ENCODE measurements around the gene RAD23A.
"Not testable (repeated sequence)": the region's sequence is repeated elsewhere in the genome, so short reads cannot be mapped to it uniquely, and the experiment has no call there.

RAD23A gene

DNA sequence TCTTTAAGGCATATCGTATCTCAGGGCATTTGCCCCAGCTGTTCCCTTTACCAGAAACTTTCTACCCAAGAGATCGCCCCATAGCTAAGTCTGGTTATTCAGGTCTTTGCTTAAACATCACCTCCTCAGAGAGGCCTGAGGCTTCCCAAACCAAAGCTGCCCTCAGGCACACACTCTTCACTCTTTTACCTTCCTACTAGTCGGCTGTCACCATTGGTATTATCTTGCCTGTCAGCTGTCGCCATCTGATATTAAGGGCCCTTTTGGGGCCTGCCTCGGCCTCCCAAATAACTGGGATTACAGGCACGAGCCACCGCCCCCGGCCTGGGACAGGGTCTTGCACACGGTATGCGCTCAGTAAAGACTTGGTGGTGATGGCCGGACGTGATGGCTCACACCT lies 10.3 kb downstream of the RAD23A start:
- no peak for DNase-seq

DNA sequence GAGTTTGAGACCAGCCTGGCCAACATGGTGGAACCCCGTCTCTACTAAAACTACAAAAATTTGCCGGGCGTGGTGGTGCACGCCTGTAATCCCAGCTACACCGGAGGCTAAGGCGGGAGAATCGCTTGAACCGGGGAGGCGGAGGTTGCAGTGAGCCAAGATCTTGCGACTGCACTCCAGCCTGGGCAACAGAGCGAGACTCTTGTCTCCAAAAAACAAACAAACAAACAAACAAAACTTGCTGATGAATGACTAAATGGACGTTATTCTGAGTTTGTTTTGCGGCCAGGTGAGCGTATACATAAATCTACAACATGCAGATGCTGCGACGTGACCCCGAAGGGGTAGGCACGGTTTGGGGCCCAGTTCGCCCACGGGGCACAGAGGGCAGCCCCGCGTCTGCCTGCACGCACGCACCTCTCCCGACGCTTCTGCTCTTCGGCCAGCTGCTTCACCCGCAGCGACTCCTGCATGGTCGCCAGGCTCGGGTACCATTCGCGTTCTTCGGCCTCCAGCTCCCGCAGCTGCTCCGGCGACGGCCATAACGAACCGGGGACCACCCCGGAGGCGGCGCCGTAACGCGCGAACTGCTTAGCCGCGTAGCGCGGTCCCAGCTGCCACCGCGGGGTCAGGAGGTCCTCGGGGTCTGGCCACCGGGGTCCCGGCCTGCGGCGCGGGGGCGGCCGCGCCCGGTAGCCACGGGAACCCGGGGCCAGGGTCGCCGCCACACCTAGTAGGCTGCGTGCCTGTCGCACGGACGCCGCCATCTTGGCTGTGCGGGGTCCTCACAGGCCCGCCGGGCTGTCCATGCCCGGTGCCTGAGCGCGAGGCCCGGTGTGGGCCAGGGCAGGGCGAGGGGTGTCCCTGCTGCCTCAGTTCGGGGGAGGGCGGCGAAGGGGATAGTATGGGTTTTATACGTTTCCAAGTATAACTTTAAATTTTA lies 11.1 kb downstream of the RAD23A start, which contains the start of gene GADD45GIP1:
Gene GADD45GIP1, minus strand, starts transcription at position 778 of the 943 bp plus-strand sequence. Its CDS starts 11 bp downstream, at position 767.
- DNase-seq: peak; percentile 94

DNA sequence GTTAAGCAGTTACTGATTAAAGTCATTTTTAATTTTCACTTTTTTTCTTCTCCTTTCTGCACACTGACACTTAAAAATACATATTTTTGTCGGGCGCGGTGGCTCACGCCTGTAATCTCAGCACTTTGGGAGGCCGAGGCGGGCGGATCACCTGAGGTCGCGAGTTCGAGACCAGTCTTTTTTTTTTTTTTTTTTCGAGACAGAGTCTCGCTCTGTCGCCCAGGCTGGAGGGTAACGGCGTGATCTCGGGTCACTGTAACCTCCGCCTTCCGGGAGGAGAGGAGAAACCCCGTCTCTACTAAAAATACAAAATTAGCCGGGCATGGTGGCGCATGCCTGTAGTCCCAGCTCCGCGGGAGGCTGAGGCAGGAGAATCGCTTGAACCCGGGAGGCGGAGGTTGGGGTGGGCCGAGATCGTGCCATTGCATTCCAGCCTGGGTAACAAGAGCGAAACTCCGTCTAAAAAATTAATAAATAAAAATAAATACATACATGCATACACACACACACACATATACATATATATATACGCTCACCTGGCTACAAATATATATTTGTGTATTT lies 11.8 kb downstream of the RAD23A start:
- not testable (repeated sequence) for DNase-seq

DNA sequence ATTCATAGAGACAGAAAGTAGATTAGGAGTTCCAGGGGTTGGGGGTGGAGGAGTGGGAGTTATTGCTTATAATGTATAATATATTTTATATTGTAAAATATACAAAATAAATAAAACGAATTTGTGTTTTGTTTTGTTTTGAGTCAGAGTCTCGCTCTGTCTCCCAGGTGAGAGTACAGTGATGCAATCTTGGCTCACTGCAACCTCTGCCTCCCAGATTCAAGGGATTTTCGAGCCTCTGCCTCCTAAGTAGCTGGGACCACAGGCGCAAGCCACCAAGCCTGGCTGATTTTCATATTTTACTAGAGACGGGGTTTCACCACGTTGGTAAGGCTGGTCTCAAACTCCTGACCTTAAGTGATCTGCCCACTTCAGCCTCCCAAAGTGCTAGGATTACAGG lies 13.8 kb downstream of the RAD23A start:
- no peak for DNase-seq

DNA sequence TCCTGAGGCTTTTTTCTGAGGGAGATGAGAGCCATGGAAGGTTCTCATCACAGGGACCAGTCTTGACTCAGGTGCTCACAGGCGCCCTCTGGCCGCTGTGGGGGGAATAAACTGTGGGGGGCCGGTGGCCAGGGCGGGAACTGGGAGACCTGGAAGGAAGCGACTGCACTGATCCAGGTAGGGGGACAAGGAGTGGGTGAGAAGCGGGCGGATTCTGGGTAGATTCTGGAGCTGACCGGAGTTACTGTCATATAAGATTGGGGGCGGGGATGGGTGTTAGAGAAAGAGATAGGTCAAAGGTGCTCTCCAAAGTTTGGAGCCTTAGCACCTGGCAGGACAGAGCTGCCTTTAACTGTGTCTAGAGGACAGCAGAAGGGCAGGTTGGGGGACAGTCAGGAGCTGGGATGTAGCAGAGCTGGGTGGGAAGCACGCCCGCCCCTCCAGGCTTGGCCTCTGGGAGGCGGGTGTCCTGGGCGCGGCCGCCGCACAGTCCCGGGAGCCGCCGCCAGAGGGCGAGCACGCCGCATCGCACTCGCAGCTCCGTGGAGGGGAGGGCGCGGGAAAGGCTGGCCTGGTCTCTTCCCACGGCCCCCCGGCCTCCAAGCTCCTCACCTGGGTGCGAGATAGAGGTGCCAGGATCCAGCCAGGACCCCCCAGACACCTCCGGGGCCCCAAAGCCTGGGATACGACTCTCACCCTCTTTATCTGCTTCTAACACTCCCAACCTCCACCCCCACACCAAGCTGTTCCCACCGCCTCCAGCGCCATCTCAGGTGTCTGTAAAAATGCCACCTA lies 19.6 kb downstream of the RAD23A start:
- peak; percentile 93 for DNase-seq

DNA sequence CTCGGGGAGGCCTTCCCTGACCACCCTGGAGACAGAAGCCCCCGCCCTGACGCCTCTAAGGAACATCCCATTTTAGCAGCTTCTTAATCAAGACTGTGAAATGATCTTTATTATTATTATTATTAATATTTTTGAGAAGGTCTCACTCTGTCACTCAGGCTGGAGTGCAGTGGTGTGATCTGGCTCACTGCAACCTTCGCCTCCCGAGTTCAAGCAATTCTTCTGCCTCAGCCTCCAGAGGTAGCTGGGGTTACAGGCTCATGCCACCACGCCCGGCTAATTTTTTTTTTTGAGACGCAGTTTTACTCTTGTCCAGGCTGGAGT lies 20.1 kb downstream of the RAD23A start:
- no peak for DNase-seq

DNA sequence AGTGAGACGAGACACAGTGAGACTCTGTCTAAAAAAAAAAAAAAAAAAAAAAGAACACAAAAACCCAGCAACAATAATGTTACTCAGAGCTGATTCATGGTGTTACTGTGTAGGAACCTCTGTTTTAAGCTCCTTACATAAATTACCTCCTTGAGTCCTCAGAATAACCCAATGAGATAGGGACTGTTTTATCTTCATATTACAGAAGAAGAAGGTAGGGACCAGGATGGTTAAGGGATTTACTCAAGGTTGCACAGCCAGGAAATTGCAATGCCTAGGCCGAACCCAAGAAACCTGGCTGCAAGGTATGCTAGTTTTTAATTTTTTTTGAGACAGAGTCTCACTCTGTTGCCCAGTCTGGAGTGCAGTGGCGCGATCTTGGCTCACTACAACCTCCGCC lies 22.2 kb downstream of the RAD23A start:
- DNase-seq: no peak

DNA sequence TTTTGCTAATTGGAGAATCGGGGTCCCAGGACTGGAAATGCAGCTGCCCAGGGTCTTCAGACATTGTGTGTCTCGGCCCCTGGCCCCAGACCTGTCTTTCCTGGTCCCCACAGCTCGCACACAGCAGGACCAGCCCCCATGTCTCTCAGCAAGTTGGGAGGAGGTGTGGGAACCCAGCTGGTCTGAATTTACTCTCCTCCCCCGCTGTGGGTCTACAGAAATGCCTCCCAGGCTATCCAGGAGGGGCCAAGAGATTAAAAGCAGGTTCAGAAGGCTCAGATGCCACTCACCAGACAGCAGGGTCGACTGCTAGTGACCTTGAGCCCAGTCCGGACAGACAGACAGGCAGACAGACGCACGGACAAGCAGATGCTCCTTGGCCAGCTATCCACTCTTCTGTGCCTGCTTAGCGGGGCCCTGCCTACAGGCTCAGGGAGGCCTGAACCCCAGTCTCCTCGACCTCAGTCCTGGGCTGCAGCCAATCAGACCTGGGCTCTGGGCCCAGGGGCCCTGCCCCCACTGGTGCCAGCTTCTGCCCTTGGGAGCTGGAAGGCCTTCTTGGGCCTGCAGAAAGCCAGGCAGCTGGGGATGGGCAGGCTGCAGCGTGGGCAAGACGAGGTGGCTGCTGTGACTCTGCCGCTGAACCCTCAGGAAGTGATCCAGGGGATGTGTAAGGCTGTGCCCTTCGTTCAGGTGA lies 23.8 kb downstream of the RAD23A start, which contains the start of gene DAND5:
Gene DAND5, plus strand, starts transcription at position 285 of the 697 bp plus-strand sequence. Its CDS starts 85 bp downstream, at position 370.
- no peak for DNase-seq

DNA sequence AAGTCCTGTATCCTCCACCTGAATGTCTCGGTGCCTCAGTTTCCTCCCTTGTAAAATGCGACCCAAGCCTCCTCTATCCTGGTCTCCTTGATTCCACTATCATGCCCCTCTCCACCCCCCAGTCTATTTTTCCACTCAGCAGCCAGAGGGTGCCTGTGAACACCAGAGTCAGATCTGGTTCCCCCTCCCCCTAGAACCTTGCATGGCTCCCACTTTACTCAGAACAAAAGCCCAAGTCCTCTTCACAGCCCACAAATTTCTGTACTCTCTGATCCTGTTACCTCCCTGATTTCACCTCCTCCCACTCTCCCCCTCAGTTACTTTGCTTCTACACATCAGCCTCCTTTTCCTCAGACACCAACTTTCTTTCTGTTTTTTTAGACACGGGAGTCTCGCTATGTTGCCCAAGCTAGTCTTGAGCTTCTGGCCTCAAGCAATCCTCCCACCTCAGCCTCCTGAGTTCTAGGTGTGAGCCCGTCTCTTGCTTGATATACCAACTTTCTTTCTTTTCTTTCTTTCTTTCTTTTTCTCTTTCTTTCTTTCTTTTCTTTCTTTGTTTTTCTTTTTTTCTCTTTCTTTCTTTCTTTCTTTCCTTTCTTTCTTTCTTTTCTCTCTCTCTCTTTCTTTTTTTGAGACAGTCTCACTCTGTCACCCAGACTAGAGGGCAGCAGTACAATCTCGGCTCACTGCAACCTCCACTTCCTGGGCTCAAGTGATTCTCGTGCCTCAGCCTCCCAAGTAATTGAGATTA lies 24.6 kb downstream of the RAD23A start:
- DNase-seq: no peak

DNA sequence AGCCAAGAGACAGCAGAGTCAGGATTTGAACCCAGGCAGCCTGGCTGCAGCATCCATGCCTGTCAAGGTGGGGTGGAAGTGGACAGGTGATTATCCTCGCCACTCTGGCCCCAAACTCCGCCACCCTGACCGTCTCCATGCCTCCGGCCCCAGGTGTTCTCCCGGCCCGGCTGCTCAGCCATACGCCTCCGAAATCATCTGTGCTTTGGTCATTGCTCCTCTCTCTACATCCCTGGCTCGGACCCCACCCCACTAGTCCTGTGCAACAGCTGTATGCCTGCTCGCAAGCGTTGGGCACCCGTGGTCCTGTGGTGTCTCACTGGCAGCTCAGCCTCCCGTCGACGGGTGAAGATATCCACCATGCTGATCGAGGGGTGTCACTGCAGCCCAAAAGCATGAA lies 27.6 kb downstream of the RAD23A start:
- DNase-seq: no peak

DNA sequence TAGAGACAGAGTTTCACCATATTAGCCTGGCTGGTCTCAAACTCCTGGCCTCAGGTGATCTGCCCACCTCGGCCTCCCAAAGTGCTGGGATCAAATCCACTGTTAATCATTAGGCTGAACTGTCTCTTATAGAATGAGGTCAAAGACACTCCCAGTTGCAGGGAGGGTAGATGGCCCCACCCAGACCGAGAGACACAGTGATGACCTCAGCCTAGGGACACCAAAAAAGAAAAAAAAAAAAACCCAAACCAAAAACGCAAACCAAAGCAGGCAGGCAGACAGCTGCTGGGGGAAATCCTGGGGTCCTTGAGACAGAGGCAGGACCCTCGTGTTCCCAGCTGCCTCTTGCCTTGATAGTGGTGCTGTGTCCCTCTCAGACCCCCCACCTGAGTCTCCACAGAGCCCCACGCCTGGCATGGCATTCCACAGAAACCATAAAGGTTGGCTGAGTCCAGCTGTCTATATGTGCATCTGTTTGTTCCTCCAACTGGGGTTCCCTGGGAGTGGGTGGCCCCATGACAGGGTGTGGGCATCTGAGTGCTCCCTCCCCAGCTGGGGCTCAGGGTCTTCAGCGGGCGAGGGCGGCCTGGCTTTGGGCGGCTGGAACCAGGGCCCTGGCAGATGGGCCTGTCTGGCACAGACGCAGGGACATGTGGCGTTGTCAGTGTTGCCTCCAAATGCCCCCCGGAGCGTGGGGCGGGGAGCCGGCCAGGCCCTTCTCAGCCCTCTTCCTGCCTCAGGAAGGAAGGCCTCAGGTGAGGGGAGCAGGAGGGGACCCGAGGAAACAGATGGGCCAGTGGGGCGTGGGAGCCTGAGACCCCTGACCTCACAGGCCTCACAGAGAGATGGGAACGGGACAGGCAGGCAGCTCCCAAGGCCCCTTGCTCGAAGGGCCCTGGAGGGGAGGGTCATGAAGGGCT lies 28.9 kb downstream of the RAD23A start:
- DNase-seq: no peak

DNA sequence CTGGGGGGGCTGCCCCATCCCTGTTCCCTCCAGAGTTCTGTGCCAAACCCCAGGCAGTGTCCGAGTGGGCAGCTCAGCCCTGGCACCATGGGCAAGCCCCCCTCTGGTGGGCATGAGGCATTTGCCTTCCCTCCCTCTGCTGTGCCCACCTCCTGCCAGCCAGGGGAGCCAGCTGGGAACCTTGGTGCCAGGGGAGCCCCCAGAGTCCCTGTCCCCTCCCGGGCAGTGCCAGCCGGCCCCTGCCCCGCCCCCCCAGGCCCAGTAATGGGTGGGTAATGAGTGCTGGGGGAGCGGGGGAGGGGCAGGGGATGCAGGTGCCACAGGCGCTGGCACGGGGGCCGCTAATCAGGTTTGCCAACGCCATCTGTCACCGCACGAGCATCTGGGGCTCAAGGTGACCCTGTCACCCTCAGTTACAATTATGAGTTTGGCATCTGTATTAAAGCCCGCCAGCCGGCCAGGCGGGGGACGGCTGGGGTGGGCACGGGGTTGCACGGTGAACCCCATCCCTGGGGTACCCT lies 29.6 kb downstream of the RAD23A start:
- no peak for DNase-seq

DNA sequence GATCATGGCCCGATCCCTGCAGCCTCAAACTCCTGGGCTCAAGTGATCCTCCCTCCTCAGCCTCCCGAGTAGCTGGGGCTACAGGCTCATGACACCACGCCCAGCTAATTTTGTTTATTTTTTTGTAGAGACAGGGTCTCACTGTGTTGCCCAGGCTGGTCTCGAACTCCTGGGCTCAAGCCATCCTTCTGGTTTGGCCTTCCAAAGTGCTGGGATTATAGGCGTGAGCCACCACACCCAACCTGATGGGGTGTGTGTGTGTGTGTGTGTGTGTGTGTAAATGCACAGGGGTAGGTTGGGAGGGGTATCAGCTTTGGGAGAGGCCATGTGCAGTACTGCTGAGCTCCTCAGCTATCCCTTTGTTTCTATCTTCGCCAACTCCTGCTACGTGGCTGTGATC lies 30.4 kb downstream of the RAD23A start:
- not testable (repeated sequence) for DNase-seq

DNA sequence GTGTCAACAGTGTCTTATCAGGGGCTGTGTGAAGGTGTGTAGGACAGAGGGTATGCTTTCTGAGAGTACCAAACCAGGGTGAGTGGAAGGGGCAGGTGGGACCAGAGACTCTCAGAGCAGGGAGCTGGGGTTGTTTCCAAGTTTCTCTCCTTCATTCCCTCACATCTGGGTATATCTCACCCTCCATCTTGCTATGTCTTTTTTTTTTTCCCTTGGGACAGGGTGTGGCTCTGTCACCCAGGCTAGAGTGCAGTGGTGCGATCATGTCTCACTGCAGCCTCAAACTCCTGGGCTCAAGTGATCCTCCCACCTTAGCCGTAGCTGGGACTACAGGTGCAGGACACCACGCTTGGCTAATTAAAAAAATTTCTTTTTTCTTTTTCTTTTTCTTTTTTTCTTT lies 34.3 kb downstream of the RAD23A start:
- no peak for DNase-seq

DNA sequence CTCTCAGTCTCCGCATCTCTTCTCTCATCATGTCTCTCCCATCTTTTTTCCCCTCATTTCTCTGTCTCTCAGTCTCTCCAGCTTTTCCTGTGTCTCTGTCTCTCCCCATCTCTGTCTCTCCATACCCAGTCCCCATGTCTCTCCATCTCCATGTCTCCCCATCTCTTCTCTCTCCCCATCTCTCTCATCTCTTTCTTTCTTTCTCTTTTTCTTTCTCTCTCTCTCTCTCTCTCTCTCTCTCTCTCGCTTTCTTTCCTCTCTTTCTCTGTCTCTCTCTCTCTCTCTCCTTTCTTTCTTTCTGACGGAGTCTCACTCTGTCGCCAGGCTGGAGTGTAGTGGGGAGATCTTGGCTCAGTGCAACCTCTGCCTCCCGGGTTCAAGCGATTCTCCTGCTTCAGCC lies 37.0 kb downstream of the RAD23A start:
- no peak for DNase-seq

DNA sequence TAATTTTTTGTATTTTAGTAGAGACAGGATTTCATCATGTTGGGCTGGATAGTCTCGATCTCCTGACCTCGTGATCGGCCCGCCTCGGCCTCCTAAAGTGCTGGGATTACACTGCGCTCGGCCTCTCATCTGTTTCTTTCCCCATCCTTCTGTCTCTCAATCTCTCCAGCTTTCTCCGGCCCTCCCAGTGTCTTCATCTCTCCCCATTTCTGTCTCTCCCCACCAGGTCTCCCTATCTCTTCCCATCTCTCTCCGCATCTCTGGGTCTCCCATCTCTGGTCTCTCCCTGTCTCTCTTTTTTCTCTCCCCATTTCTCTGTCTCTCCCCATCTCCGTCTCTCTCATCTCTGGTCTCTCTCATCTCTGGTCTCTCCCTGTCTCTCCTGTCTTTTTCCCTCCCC lies 37.4 kb downstream of the RAD23A start:
- DNase-seq: no peak

DNA sequence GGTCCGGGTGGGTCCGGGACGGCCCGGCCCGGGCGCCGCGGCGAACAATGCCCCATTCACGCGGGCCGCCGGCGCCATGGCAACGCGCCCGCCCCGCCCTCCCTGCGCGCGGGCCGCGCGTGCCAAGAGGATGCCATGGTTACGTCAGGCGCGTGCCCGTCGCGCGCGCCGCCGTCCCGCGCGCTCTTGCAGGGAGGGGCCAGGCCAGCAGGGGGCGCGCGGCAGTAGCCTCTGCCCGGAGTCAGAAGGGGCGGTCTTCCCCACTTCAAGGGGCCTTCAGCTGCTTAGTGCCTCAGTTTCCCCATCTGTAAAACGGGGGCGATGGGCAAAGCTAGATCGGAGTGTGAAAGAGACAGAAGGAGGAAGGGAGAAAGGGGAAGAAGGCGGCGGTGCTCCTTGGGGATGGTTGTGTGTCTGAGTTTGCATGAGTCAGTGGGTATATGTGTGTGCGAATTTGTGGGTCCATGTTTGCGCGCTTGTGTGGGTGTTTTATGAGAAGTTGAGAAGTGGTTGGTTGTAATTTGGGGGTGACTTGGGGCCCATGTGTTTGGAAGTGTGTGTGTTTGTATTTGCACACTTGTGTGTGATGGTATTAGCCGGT lies 38.0 kb downstream of the RAD23A start:
- DNase-seq: peak; percentile 94

DNA sequence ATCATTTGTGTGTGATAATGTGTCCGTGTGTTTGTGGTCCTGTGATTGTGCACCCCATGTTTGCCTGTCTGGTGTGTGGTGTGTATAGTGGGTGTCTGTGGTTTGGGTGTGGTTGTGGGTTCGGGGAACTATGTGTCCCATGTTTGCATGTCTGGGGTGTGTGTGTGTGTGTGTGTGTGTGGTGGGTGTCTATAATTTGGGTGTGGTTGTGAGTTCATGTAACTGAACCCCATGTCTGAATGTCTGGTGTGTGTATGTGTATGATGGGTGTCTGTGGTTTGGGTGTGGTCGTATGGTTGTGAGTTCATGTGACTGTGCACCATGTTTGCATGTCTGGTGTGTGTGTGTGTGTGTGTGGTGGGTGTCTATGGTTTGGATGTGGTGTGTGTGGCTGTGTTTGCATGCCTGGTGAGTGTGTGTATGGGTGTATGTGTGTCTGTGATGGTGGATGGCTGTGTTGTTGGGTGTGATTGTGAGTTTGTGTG lies 38.5 kb downstream of the RAD23A start:
- DNase-seq: no peak

DNA sequence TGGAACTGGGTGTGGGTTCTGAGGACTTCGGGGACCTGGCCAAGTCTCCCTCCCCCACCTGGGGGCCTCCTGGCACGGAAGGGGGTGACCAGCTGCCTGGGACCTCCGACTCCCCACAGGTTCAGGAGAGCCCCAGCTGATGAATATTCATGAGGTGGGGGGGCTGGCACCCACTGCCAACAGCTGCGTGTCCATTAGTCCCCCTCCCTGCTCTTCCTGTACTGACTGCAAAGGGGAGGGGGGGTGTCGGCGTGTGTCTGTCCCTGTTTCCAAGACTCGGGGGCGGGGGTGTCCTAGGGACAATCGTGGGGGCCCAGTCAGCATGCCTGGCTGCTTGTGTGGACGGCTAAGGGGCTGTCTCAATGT lies 39.0 kb downstream of the RAD23A start:
- no peak for DNase-seq

All from activated effector memory CD4-positive, alpha-beta T cell treated with anti-CD3 and anti-CD28 coated beads, Interleukin-2, amount 50 U/mL, for 16 hours (primary cell).